ENCODE measurements around the gene LAMTOR3. TPM values are rescaled to one million over a fixed set of nuclear protein-coding genes. Genes with fewer than 3 reads are reported as not detected.

Gene LAMTOR3
- total RNA-seq, 1 experiment from 2014 or later, result 21.2 TPM

DNA sequence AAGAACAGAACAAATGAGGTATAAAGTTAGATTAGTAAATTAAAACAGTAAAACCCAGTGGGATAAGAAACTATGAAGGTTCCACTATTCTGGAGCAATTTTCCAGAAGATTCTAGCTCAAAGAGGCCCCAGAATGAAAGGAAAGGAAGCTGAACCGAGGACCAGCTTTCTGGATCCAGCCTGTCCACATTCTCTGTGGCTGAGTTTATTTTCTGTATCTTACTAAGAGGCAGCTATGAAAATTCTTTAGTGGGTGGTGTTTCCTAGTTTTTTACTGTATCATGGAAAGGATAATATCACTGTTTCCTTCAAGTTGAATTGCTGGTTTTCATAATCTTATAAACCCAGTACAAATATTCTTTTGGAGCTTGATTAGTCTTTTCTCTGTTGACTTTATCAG is 65.8 kb downstream of the LAMTOR3 start (continued):
- no peak for TF ChIP-seq TCF7 (CRISPR knock-in tag; IDR thresholded peaks at IDR 0.05; ENCODE audit: low read depth)
- no peak for TF ChIP-seq SOX15 (CRISPR knock-in tag; IDR thresholded peaks at IDR 0.05)
- TF ChIP-seq, protein P1, sequence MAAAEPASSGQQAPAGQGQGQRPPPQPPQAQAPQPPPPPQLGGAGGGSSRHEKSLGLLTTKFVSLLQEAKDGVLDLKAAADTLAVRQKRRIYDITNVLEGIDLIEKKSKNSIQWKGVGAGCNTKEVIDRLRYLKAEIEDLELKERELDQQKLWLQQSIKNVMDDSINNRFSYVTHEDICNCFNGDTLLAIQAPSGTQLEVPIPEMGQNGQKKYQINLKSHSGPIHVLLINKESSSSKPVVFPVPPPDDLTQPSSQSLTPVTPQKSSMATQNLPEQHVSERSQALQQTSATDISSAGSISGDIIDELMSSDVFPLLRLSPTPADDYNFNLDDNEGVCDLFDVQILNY (CRISPR knock-in tag; IDR thresholded peaks at IDR 0.05), result no peak
- TF ChIP-seq HMGA2 (CRISPR knock-in tag; IDR thresholded peaks at IDR 0.05), result no peak
- TF ChIP-seq, protein P2, sequence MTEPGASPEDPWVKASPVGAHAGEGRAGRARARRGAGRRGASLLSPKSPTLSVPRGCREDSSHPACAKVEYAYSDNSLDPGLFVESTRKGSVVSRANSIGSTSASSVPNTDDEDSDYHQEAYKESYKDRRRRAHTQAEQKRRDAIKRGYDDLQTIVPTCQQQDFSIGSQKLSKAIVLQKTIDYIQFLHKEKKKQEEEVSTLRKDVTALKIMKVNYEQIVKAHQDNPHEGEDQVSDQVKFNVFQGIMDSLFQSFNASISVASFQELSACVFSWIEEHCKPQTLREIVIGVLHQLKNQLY (CRISPR knock-in tag; IDR thresholded peaks at IDR 0.05), result no peak
- TF ChIP-seq ESRRA (CRISPR knock-in tag; IDR thresholded peaks at IDR 0.05; ENCODE audit: borderline replicate concordance), result no peak
- no peak for TF ChIP-seq SP1 (CRISPR knock-in tag; conservative IDR thresholded peaks at IDR 0.05)
- TF ChIP-seq FOXP1 (CRISPR knock-in tag; IDR thresholded peaks at IDR 0.05; ENCODE audit: borderline replicate concordance), result no peak
- TF ChIP-seq, protein P3, sequence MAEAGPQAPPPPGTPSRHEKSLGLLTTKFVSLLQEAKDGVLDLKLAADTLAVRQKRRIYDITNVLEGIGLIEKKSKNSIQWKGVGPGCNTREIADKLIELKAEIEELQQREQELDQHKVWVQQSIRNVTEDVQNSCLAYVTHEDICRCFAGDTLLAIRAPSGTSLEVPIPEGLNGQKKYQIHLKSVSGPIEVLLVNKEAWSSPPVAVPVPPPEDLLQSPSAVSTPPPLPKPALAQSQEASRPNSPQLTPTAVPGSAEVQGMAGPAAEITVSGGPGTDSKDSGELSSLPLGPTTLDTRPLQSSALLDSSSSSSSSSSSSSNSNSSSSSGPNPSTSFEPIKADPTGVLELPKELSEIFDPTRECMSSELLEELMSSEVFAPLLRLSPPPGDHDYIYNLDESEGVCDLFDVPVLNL (CRISPR knock-in tag; IDR thresholded peaks at IDR 0.05; ENCODE audit: borderline replicate concordance, low read depth), result no peak
- no peak for TF ChIP-seq EMX1 (CRISPR knock-in tag; IDR thresholded peaks at IDR 0.05)

Other genes starting within 250 kb of the LAMTOR3 start
- not detected in 3 replicates for gene C4orf54, start 236.6 kb downstream of the LAMTOR3 start, total RNA-seq (2021)
- 0.07 TPM in 1 of 3 replicates, not detected in the others for gene DAPP1, start 77.6 kb downstream of the LAMTOR3 start, total RNA-seq (2021)
- 35.5 to 40.4 TPM (median 39.9 TPM) in 3 replicates for gene DNAJB14, start 52.2 kb upstream of the LAMTOR3 start, total RNA-seq (2021)
- gene H2AZ1, start 55.8 kb upstream of the LAMTOR3 start, total RNA-seq (2021), result 657 to 684 TPM (median 668 TPM) in 3 replicates